MM.1S (cell line): ENCODE data around the gene PSORS1C1.

Experiments used
- EZH2 ChIP-seq: fragments of 300-600 bp; sonication (generic); optimal IDR thresholded peaks from 2 replicates; pipeline ENCODE3; 2017; ENCODE audit warnings: low read depth, mild to moderate bottlenecking, antibody characterized with exemption, low read length, mixed read lengths
- EZH2phosphoT487 ChIP-seq: fragments of 300-600 bp; sonication (generic); IDR thresholded peaks from 2 replicates; pipeline ENCODE4 v1.6.1; 2018; ENCODE audit warnings: antibody characterized with exemption, low read length
- TF ChIP-seq, protein P1 (sequence below): fragments of 300-600 bp; sonication (generic); IDR thresholded peaks from 2 replicates; pipeline ENCODE4 v1.5.1; 2016; ENCODE audit warnings: antibody characterized with exemption, low read length, mixed read lengths

DNA sequence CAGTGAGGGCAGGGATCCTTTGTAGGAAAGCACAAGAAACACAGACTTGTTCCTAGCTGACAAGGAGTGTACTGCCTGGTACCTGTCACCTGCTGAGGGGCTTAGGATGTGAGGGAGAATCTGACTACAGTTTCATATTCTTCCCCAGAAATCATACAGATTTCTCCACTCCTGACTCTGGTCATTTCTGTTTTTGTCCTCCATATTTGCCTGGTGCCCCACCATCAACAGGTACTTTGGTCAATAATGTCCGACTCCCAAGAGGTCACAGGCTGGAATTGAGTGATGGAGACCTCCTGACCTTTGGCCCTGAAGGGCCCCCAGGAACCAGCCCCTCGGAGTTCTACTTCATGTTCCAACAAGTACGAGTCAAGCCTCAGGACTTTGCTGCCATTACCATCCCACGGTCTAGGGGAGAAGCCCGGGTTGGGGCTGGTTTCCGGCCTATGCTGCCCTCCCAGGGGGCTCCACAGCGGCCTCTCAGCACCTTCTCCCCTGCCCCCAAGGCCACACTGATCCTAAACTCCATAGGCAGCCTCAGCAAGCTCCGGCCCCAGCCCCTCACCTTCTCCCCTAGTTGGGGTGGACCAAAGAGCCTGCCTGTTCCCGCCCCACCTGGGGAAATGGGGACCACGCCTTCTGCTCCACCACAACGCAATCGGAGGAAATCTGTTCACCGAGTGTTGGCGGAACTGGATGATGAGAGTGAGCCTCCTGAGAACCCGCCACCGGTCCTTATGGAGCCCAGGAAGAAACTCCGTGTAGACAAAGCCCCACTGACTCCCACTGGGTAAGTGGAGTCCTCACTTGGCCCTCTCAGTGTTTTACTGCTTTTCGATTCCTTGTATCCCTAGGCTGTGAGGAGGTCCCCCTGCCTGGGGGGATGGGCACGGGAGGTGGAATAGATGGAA is 46.9 kb downstream of the PSORS1C1 start:
- TF ChIP-seq, protein P1, sequence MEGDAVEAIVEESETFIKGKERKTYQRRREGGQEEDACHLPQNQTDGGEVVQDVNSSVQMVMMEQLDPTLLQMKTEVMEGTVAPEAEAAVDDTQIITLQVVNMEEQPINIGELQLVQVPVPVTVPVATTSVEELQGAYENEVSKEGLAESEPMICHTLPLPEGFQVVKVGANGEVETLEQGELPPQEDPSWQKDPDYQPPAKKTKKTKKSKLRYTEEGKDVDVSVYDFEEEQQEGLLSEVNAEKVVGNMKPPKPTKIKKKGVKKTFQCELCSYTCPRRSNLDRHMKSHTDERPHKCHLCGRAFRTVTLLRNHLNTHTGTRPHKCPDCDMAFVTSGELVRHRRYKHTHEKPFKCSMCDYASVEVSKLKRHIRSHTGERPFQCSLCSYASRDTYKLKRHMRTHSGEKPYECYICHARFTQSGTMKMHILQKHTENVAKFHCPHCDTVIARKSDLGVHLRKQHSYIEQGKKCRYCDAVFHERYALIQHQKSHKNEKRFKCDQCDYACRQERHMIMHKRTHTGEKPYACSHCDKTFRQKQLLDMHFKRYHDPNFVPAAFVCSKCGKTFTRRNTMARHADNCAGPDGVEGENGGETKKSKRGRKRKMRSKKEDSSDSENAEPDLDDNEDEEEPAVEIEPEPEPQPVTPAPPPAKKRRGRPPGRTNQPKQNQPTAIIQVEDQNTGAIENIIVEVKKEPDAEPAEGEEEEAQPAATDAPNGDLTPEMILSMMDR = no peak
- TF ChIP-seq EZH2 = no peak
- no peak for TF ChIP-seq EZH2phosphoT487
